Esophagus muscularis mucosa (tissue), 4 donors: Measurements from ENCODE around the gene TMEM38A. TPM values are rescaled to one million over a fixed set of nuclear protein-coding genes. Genes with fewer than 3 reads are reported as not detected.
"Not testable (repeated sequence)": the region's sequence is repeated elsewhere in the genome, so short reads cannot be mapped to it uniquely, and the experiment has no call there.

Experiments used
- DNase-seq: peaks from one replicate; pipeline ENCODE4 v3.0.0-alpha.2; 2017; ENCODE audit errors: extremely low spot score
- H3K27ac ChIP-seq, 4 donors: fragments of 200-600 bp; sonication (generic); replicated peaks in 1 of 4; 1 replicate in 3 of 4; 2 replicates in 1 of 4; pipeline ENCODE4 v1.5.1; 2016 to 2019; ENCODE audit warnings: mild to moderate bottlenecking in 1 of 4
- H3K27me3 ChIP-seq, 4 donors: fragments of 200-600 bp; sonication (generic); one replicate each; pipeline versions ENCODE4 v1.5.1 to v1.6.0; 2016 to 2019
- H3K36me3 ChIP-seq, 4 donors: fragments of 200-600 bp; sonication (generic); one replicate each; pipeline ENCODE4 v1.5.1; 2016 to 2019
- H3K4me1 ChIP-seq, 4 donors: fragments of 200-600 bp; sonication (generic); one replicate each; pipeline ENCODE4 v1.5.1; 2016 to 2019
- H3K4me3 ChIP-seq, 4 donors: fragments of 200-600 bp; sonication (generic); 1 replicate in 2 of 4; 2 replicates in 2 of 4; pipeline ENCODE4 v1.5.1; 2016 to 2019; ENCODE audit warnings: mild to moderate bottlenecking in 4 of 4, moderate library complexity in 1 of 4
- H3K9me3 ChIP-seq, 4 donors: fragments of 200-600 bp; sonication (generic); 1 replicate in 3 of 4; 2 replicates in 1 of 4; pipeline ENCODE4 v1.5.1; 2016 to 2019
- EP300 ChIP-seq: sonication (generic); formaldehyde crosslinking; IDR thresholded peaks from one replicate; pipeline ENCODE4 v1.6.1; 2017; ENCODE audit warnings: antibody characterized with exemption
- POLR2A ChIP-seq: fragments of 450-650 bp; IDR thresholded peaks from one replicate; pipeline ENCODE4 v1.6.1; 2017; ENCODE audit warnings: antibody characterized with exemption, moderate library complexity, mild to moderate bottlenecking, low read depth
- POLR2AphosphoS5 ChIP-seq, 2 donors: sonication (generic); formaldehyde crosslinking; IDR thresholded peaks; one replicate each; pipeline ENCODE4 v1.6.1; 2017; ENCODE audit warnings: antibody characterized with exemption in 2 of 2
- WGBS: methylation state at CpG from one replicate; pipeline ENCODE4 v1.1.5; 2018; 5-methylcytosine and 5-hydroxymethylcytosine counted together
- intact Hi-C: fragments of 100-400 bp; cut with DNase I; formaldehyde crosslinking; loops from one replicate; pipeline ENCODE4 v1.15.1; 2023
- total RNA-seq, 4 donors: library from RNA; depleted of rRNA; stranded (reverse); fragments of >200 nt; gene quantifications; one replicate each; pipeline versions ENCODE4 v1.1.0 to v1.2.1, GENCODE V29; 2016
- TF ChIP-seq, protein P1 (sequence below), 3 experiments: fragments of 200-600 bp in 2 of 3; fragments of 450-650 bp in 1 of 3; sonication (generic) in 2 of 3; IDR thresholded peaks; one replicate each; pipeline ENCODE4 v1.5.1; 2017 to 2019; ENCODE audit warnings: antibody characterized with exemption in 3 of 3, mild to moderate bottlenecking in 2 of 3, moderate library complexity in 1 of 3

The TMEM38A gene
- total RNA-seq, 4 donors from 2014 or later, result 6.3 to 10.4 (median 7.7) TPM

DNA sequence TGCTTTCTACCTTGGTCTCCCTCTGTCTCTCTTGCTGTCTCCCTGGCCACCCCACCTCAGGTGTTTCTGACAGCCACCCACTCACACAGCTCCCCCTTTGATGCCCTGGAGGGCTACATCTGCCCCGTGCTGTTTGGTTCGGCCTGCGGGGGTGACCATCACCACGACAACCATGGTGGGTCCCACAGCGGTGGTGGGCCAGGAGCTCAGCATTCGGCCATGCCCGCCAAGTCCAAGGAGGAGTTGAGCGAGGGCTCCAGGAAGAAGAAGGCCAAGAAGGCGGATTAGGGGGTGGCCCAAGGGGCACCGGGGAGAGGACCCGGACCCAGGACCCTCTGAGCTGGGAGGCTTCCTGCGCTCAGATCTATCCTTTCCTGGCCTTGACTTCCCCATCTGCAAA is 27.1 kb downstream of the TMEM38A start:
- Histone ChIP-seq H3K36me3 (peaks cover 0 to 4% (median under 1%) of the 10 kb centered on the region in 4 donors), H3K27ac (no peak overlapping the region), H3K4me1 (no peaks in the 10 kb centered on the region), H3K27me3 (no peaks in the 10 kb centered on the region), H3K4me3 (no peak overlapping the region), H3K9me3 (peaks cover 0 to 8% (median 2%) of the 10 kb centered on the region in 4 donors)
- intact Hi-C loops, result no loop called here
- WGBS, result 95% methylated on average over 12 of the region's 12 CpGs
- no peak for TF ChIP-seq POLR2AphosphoS5 (IDR thresholded peaks at IDR 0.05)
- TF ChIP-seq, protein P1, sequence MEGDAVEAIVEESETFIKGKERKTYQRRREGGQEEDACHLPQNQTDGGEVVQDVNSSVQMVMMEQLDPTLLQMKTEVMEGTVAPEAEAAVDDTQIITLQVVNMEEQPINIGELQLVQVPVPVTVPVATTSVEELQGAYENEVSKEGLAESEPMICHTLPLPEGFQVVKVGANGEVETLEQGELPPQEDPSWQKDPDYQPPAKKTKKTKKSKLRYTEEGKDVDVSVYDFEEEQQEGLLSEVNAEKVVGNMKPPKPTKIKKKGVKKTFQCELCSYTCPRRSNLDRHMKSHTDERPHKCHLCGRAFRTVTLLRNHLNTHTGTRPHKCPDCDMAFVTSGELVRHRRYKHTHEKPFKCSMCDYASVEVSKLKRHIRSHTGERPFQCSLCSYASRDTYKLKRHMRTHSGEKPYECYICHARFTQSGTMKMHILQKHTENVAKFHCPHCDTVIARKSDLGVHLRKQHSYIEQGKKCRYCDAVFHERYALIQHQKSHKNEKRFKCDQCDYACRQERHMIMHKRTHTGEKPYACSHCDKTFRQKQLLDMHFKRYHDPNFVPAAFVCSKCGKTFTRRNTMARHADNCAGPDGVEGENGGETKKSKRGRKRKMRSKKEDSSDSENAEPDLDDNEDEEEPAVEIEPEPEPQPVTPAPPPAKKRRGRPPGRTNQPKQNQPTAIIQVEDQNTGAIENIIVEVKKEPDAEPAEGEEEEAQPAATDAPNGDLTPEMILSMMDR (IDR thresholded peaks at IDR 0.05), result no peak
- TF ChIP-seq POLR2A, result no peak
- no peak for TF ChIP-seq EP300
- DNase-seq, result no peak

DNA sequence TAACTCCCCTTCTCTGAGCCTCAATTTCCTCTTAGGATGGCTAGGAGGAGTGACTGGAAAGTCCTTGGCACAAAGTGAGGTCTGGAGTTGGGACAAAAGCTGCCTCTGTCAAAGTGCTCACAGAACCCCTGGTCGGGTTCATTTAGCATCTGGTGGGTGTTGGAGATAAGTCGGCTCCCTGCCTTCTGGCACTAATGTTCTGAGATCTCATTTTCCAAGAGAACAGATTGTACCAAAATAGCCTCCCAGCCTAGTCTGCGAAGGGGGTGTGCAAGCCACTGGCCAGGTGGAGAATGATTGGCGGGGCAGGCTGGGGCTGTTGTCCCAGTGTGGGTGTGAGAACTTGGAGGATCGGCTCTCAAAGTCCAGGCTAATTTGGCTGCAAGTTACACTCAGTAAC is 38.0 kb downstream of the TMEM38A start:
- intact Hi-C loops, result no loop called here
- H3K36me3 ChIP-seq, result no peaks in the 10 kb centered on the region
- no peaks in the 10 kb centered on the region for H3K9me3 ChIP-seq
- no peak overlapping the region for H3K4me3 ChIP-seq
- H3K27me3 ChIP-seq, result no peaks in the 10 kb centered on the region
- TF ChIP-seq POLR2A (no peak), POLR2AphosphoS5 (IDR thresholded peaks at IDR 0.05) (peak; percentile 22 to 48)
- peaks cover 4 to 11% (median 6%) of the 10 kb centered on the region in 4 donors for H3K4me1 ChIP-seq
- WGBS, result 57% methylated on average over 5 of the region's 5 CpGs
- H3K27ac ChIP-seq, result peak overlapping the region in 1 of 4 donors; percentile 64
- DNase-seq, result peak; percentile 93

- DNase-seq, result peak; percentile 93
- Histone ChIP-seq H3K27ac (peak overlapping the region in 3 of 4 donors; percentile 14 to 51 (median 38)), H3K36me3 (no peaks in the 10 kb centered on the region), H3K4me1 (peaks cover 4 to 11% (median 6%) of the 10 kb centered on the region in 4 donors), H3K9me3 (no peaks in the 10 kb centered on the region), H3K4me3 (no peak overlapping the region), H3K27me3 (no peaks in the 10 kb centered on the region)
- 45% methylated on average over 6 of the region's 6 CpGs for WGBS
- intact Hi-C loops, result no loop called here
- TF ChIP-seq POLR2AphosphoS5 (IDR thresholded peaks at IDR 0.05), result peak; percentile 23 to 70
- TF ChIP-seq EP300, result no peak
- TF ChIP-seq, protein P1 (IDR thresholded peaks at IDR 0.05), result no peak
- TF ChIP-seq POLR2A, result no peak
These were observed 41.2 kb downstream of the TMEM38A start for GRCh38 chr19:16702123-16702522.

GRCh38 chr19:16703677-16704076 is 42.7 kb downstream of the TMEM38A start:
- 85% methylated on average over 4 of the region's 4 CpGs for WGBS
- intact Hi-C loops, result no loop called here
- Histone ChIP-seq H3K27me3 (no peaks in the 10 kb centered on the region), H3K4me3 (no peak overlapping the region), H3K4me1 (peaks cover 4 to 11% (median 6%) of the 10 kb centered on the region in 4 donors), H3K9me3 (no peaks in the 10 kb centered on the region), H3K36me3 (no peaks in the 10 kb centered on the region), H3K27ac (no peak overlapping the region)
- no peak for DNase-seq
- TF ChIP-seq EP300 (no peak), POLR2AphosphoS5 (IDR thresholded peaks at IDR 0.05) (no peak), POLR2A (no peak)
- TF ChIP-seq, protein P1 (IDR thresholded peaks at IDR 0.05), result no peak

DNA sequence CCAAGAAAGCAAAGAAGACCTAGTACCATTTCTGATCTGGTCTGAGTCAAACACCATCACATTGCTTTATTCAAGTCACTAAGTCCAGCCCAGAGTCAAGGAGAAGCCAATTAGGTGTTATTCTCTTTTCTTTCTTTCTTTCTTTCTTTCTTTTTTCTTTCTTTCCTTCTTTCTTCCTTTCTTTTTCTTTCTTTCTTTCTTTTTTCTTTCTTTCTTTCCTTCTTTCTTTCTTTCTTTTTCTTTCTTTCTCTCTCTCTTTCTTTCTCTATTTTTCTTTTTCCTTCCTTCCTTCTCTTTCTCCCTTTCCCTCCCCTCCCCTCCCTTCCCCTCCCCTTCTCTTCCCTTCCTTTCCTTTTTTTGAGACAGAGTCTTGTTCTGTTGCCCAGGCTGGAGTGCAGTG is 49.9 kb downstream of the TMEM38A start:
- DNase-seq, H3K36me3 ChIP-seq, H3K9me3 ChIP-seq, H3K4me3 ChIP-seq, H3K27me3 ChIP-seq, H3K27ac ChIP-seq, H3K4me1 ChIP-seq: not testable (repeated sequence)
- intact Hi-C loops, result loop anchor here (10.0 kb wide), 1 partner anchor 114 kb away; the partner anchor contains the start of gene SIN3B

DNA sequence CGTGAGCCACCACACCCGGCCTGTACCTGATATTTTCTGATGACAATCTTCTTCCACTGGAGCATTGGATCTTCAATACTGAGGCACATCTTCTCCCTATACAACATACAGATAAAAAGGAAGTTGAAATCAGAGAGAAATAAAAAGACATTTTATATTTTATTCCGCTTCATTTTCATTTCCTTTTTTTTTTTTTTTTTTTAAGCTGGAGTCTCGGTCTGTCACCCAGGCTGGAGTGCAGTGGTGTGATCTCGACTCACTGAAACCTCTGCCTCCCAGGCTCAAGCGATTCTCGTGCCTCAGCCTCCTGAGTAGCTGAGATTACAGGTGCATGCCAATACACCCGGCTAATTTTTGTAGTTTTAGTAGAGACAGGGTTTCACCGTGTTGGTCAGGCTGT is 51.4 kb downstream of the TMEM38A start:
- H3K4me1 ChIP-seq, H3K36me3 ChIP-seq, H3K9me3 ChIP-seq, H3K4me3 ChIP-seq, H3K27ac ChIP-seq, H3K27me3 ChIP-seq, DNase-seq: not testable (repeated sequence)
- intact Hi-C loops, result loop anchor here (10.0 kb wide), 1 partner anchor 113 kb away; the partner anchor contains the start of gene SIN3B
- 75% methylated on average over 9 of the region's 9 CpGs for WGBS
